Psoas muscle (tissue), 8 donors: ENCODE measurements around the gene CD180. TPM values are rescaled to one million over a fixed set of nuclear protein-coding genes. Genes with fewer than 3 reads are reported as not detected.

Experiments used
- ATAC-seq, 4 donors: fragments of 200-7000 bp; cut with Tn5 transposase; one replicate each; pipeline ENCODE4 v1.9.1; 2020; ENCODE audit warnings: moderate library complexity in 3 of 4, mild to moderate bottlenecking in 2 of 4
- DNase-seq, 2 donors: peaks; one replicate each; pipeline ENCODE4 v3.0.0-alpha.2; 2020
- H3K27ac ChIP-seq: fragments of 200-600 bp; one replicate; pipeline ENCODE4 v1.8.0; 2022
- H3K27me3 ChIP-seq, 3 donors: fragments of 200-600 bp in 1 of 3; one replicate each; pipeline versions ENCODE4 v1.6.1 to v1.8.0; 2013 to 2022; ENCODE audit warnings: low read length in 2 of 3, mild to moderate bottlenecking in 2 of 3, moderate library complexity in 1 of 3; ENCODE audit not compliant: insufficient read depth in 3 of 3
- H3K36me3 ChIP-seq, 2 donors: fragments of 200-600 bp in 1 of 2; one replicate each; pipeline versions ENCODE4 v1.6.1 to v1.8.0; 2013 to 2022; ENCODE audit warnings: low read depth in 1 of 2, mild to moderate bottlenecking in 1 of 2, moderate library complexity in 1 of 2; ENCODE audit not compliant: insufficient read depth in 1 of 2
- H3K4me1 ChIP-seq: fragments of 200-600 bp; one replicate; pipeline ENCODE4 v1.8.0; 2022
- H3K4me3 ChIP-seq: fragments of 200-600 bp; one replicate; pipeline ENCODE4 v1.8.0; 2022; ENCODE audit warnings: mild to moderate bottlenecking
- H3K9me3 ChIP-seq: fragments of 200-600 bp; one replicate; pipeline ENCODE4 v1.8.0; 2022
- WGBS, 3 donors: extraction: QIAGEN DNeasy Blood & Tissue Kit; methylation state at CpG; one replicate each; pipeline versions ENCODE4 v1.1.6 to v1.1.7; 2013; 5-methylcytosine and 5-hydroxymethylcytosine counted together
- intact Hi-C, 2 donors: fragments of 100-400 bp; cut with DNase I; formaldehyde crosslinking; loops; one replicate each; pipeline versions ENCODE4 v1.11.0 to v1.14.2; 2022
- polyA plus RNA-seq, 3 donors: library from polyadenylated mRNA; stranded (reverse); fragments of 200-250 nt; gene quantifications; one replicate each; pipeline ENCODE4 v1.2.3, GENCODE V29; 2013
- total RNA-seq, 4 donors: library from RNA; stranded (reverse); fragmentation: NEBNext Ultra II Directional in 2 of 4; extraction: Animal tissue kit (Norgen Biotek cat#: 25700) in 2 of 4; gene quantifications; one replicate each; pipeline versions ENCODE4 v1.2.1 to v1.2.4, GENCODE V29; 2021 to 2023
- TF ChIP-seq, protein P1 (sequence below): fragments of 200-600 bp; IDR thresholded peaks from one replicate; pipeline ENCODE4 v1.8.0; 2022; ENCODE audit warnings: antibody characterized with exemption
- donor health status: healthy with polysubstance abuse.
- donor health status: DM: no; HTN: no; CAD: no; lungs with moderate emphysema.
- donor health status: Bipolar disorder and iron deficiency.
- donor health status: healthy.
- donor health status: DM: yes; HTN: yes; CAD: no.
- donor health status: DM: no; HTN: no; CAD: no.
- donor health status: DM: no; HTN: no; CAD: no.
- donor health status: DM: yes; HTN: yes; CAD: no.

CD180 gene
- total and polyA plus RNA-seq, 7 donors, result 0.06 to 0.74 (median 0.24) TPM

DNA sequence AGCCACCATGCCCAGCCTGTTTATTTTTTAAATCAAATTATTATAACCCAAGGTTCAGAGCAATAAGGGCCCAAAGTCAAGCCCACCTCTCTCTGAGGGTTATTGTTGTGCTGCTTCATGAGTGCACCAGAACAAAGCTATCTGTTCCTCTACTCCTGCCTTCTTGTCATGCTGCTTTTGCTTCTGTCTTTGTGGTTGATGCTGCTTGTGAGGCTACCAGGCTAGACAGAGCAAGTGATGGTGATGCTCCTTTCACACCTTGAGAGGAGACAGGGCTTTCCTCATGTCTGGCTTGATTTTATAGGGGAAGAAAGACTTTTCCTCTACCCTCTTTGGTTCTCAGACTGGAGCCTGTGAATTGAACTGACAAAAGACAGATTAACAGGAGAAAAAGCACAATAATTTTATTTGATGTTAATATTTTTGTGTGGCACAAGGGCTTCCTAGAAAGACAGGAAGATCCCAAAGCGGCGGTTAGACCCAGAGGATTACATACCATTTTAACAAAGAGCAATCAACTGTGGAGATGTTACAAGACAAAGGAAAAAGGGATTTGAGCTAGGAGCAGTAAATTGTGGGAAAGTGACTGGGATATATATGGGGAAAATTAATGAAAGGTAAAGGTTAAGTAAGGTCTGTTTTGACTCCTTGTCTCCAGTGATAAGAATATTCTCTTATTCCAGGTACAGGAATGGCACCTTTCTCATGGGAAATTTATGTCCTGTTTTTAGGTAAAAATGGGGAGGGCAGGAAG, 4.4 kb upstream of the CD180 start:
- no peak overlapping the region for H3K4me3 ChIP-seq

DNA sequence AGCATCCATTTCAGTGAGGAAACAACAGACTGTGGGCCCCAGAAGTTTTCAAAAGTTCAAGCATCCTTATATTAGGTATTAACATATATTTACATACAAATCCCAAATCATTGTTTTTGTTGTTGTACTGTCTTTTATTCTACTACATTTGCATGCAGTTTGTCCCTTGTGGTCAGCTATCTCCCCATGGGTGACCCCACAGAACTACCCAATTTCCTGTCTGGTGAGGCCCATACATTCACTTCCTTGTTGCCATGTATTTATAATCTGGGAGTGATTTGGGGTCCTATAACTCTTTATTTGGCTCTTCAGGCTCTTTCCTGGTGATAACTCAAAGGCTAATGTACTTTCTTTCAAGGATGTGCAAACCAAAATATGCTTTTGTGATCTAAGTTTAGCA, 3.3 kb upstream of the CD180 start:
- Histone ChIP-seq H3K9me3 (no peaks in the 10 kb centered on the region), H3K27me3 (no peaks in the 10 kb centered on the region), H3K4me1 (no peaks in the 10 kb centered on the region), H3K36me3 (no peaks in the 10 kb centered on the region), H3K27ac (no peak overlapping the region), H3K4me3 (no peak overlapping the region)
- intact Hi-C loops, result no loop called here
- ATAC-seq (no peak), DNase-seq (no peak)
- TF ChIP-seq, protein P1, sequence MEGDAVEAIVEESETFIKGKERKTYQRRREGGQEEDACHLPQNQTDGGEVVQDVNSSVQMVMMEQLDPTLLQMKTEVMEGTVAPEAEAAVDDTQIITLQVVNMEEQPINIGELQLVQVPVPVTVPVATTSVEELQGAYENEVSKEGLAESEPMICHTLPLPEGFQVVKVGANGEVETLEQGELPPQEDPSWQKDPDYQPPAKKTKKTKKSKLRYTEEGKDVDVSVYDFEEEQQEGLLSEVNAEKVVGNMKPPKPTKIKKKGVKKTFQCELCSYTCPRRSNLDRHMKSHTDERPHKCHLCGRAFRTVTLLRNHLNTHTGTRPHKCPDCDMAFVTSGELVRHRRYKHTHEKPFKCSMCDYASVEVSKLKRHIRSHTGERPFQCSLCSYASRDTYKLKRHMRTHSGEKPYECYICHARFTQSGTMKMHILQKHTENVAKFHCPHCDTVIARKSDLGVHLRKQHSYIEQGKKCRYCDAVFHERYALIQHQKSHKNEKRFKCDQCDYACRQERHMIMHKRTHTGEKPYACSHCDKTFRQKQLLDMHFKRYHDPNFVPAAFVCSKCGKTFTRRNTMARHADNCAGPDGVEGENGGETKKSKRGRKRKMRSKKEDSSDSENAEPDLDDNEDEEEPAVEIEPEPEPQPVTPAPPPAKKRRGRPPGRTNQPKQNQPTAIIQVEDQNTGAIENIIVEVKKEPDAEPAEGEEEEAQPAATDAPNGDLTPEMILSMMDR, result no peak

More for the DNA sequence above, 4.4 kb upstream of the CD180 start:
- DNase-seq (no peak), ATAC-seq (no peak)
- no peaks in the 10 kb centered on the region for H3K4me1 ChIP-seq
- H3K9me3 ChIP-seq, result no peaks in the 10 kb centered on the region
- H3K27ac ChIP-seq, result no peak overlapping the region
- TF ChIP-seq, protein P1, result no peak
- intact Hi-C loops, result no loop called here
- H3K36me3 ChIP-seq, result no peaks in the 10 kb centered on the region
- 94 to 97% (median 96%) methylated on average over 2 of the region's 2 CpGs for WGBS, 3 donors
- no peaks in the 10 kb centered on the region for H3K27me3 ChIP-seq

DNA sequence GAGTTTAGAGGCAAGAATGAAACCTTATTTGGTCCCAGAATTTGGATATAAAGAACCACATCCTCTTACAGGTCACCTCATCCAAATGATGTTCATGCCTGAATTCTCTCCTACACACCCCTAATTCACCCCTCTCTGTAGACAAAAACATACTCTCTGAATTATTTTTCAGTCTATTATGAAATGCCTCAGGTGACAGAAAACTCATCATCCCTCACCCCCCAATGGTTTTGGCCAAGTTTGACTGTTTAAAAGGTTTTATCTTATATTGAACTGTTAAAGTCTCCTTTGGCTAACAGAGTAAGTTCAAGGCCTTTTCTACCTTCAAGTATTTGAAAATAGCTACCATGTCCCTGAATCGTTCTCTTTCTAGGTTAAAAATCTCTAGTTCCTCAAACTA, 2.3 kb upstream of the CD180 start:
- Histone ChIP-seq H3K4me1 (no peaks in the 10 kb centered on the region), H3K27me3 (no peaks in the 10 kb centered on the region), H3K9me3 (no peaks in the 10 kb centered on the region), H3K27ac (no peak overlapping the region), H3K36me3 (no peaks in the 10 kb centered on the region), H3K4me3 (no peak overlapping the region)
- intact Hi-C loops, result no loop called here
- ATAC-seq (no peak), DNase-seq (no peak)
- WGBS, 3 donors, result 70 to 74% (median 71%) methylated on average over 1 of the region's 1 CpG
- TF ChIP-seq, protein P1, result no peak

DNA sequence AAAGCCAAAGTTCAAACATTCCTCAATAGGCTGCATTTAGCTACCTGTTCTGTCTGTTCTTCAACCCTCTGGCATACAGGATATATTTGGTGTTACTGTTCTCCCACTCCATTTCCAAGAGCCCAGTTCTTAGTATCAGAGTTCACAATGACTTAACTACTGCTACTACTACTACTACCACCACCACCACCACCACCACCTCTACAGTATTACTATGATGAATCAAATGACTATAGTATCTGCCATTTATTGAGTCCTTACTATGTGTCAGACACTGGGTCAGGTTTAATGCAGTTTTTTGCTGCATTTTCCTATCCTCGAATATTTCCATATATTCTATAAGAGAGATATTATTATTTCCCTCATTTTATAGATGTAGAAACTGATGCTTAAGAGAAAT, 937 bp upstream of the CD180 start:
- Histone ChIP-seq H3K4me1 (no peaks in the 10 kb centered on the region), H3K27ac (no peak overlapping the region), H3K9me3 (no peaks in the 10 kb centered on the region), H3K27me3 (no peaks in the 10 kb centered on the region), H3K4me3 (no peak overlapping the region), H3K36me3 (no peaks in the 10 kb centered on the region)
- intact Hi-C loops, result no loop called here
- TF ChIP-seq, protein P1, result no peak
- DNase-seq (no peak), ATAC-seq (no peak)
- WGBS, 3 donors, result 91 to 97% (median 96%) methylated on average over 1 of the region's 1 CpG
